ENCODE measurements around the gene MBNL1.

Gene MBNL1

GRCh38 chr3:152253514-152253913 is 15.2 kb upstream of the MBNL1 start:
- no peak for DNase-seq (ENCODE audit: low spot score)

- DNase-seq (ENCODE audit: low spot score) = no peak
Observed at GRCh38 chr3:152254041-152254440, 14.7 kb upstream of the MBNL1 start.

GRCh38 chr3:152255290-152255689 is 13.4 kb upstream of the MBNL1 start:
- DNase-seq (ENCODE audit: low spot score) = no peak

- DNase-seq (ENCODE audit: low spot score) = no peak
Observed at GRCh38 chr3:152256851-152257562, 11.7 kb upstream of the MBNL1 start.

- DNase-seq (ENCODE audit: low spot score) = no peak
Observed at GRCh38 chr3:152257563-152258035, 11.1 kb upstream of the MBNL1 start.

GRCh38 chr3:152258448-152259393 is 10.0 kb upstream of the MBNL1 start:
- no peak for DNase-seq (ENCODE audit: low spot score)

- DNase-seq (ENCODE audit: low spot score) = no peak
Observed at GRCh38 chr3:152259468-152259867, 9.3 kb upstream of the MBNL1 start.

GRCh38 chr3:152260026-152260425 is 8.7 kb upstream of the MBNL1 start:
- DNase-seq (ENCODE audit: low spot score) = no peak

GRCh38 chr3:152260529-152260928 is 8.2 kb upstream of the MBNL1 start:
- no peak for DNase-seq (ENCODE audit: low spot score)

- no peak for DNase-seq (ENCODE audit: low spot score)
Observed at GRCh38 chr3:152261329-152261728, 7.4 kb upstream of the MBNL1 start.

- DNase-seq (ENCODE audit: low spot score) = no peak
Observed at GRCh38 chr3:152263711-152264110, 5.0 kb upstream of the MBNL1 start.

GRCh38 chr3:152264378-152264777 is 4.4 kb upstream of the MBNL1 start:
- no peak for DNase-seq (ENCODE audit: low spot score)

GRCh38 chr3:152266221-152266995 is 2.3 kb upstream of the MBNL1 start:
- no peak for DNase-seq (ENCODE audit: low spot score)

- DNase-seq (ENCODE audit: low spot score) = no peak
Observed at GRCh38 chr3:152267831-152268554, 736 bp upstream of the MBNL1 start.

- DNase-seq (ENCODE audit: low spot score) = peak; percentile 79
Observed at GRCh38 chr3:152269056-152269830, 514 bp downstream of the MBNL1 start.

- peak; percentile 49 for DNase-seq (ENCODE audit: low spot score)
Observed at GRCh38 chr3:152269831-152270734, 1.4 kb downstream of the MBNL1 start.

GRCh38 chr3:152270937-152271336 is 2.2 kb downstream of the MBNL1 start:
- no peak for DNase-seq (ENCODE audit: low spot score)

- DNase-seq (ENCODE audit: low spot score) = no peak
Observed at GRCh38 chr3:152271501-152272236, 2.9 kb downstream of the MBNL1 start.

- DNase-seq (ENCODE audit: low spot score) = no peak
Observed at GRCh38 chr3:152272771-152273242, 4.1 kb downstream of the MBNL1 start.

All from ecto neural progenitor cell (in vitro differentiated cells).